ENCODE results near the gene ARHGAP26.

ARHGAP26 gene

GRCh38 chr5:142856269-142856782 is 86.1 kb downstream of the ARHGAP26 start:
- Histone ChIP-seq H3K9ac (ENCODE audit: low read length) (no peak overlapping the region), H3K4me1 (ENCODE audit: control insufficient read depth, insufficient read depth, low read length) (peaks cover 78% of the 10 kb centered on the region), H3K27me3 (ENCODE audit: control insufficient read depth, insufficient read depth, low read length) (no peaks in the 10 kb centered on the region), H3K4me3 (ENCODE audit: low read length) (no peak overlapping the region), H3K9me3 (ENCODE audit: control insufficient read depth, low read length) (no peaks in the 10 kb centered on the region), H3K36me3 (ENCODE audit: control insufficient read depth, insufficient read depth, low read length) (no peaks in the 10 kb centered on the region)

DNA sequence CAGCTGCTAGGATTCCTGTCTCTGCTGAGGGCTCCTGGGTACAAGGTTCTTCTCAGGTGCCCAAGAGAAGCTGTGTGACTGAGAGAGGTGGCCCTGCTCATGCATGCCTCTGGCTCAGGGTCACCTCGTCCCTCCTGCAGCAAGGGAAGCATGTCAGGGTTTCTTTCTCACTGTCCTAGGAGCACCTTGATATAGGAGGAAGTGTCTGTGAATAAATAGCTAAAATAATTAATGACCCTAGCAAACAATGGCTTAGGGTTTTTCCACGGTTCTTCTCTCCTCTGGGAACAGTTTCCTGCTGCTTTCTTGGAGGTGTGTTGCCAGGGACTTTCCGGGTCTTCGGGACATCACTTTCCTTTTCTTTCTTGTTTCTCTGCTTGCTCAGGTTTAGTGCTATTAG is 87.2 kb downstream of the ARHGAP26 start:
- Histone ChIP-seq H3K4me3 (ENCODE audit: low read length) (no peak overlapping the region), H3K9ac (ENCODE audit: low read length) (peak overlapping the region; percentile 42), H3K4me1 (ENCODE audit: control insufficient read depth, insufficient read depth, low read length) (peaks cover 74% of the 10 kb centered on the region), H3K27me3 (ENCODE audit: control insufficient read depth, insufficient read depth, low read length) (no peaks in the 10 kb centered on the region), H3K36me3 (ENCODE audit: control insufficient read depth, insufficient read depth, low read length) (no peaks in the 10 kb centered on the region), H3K9me3 (ENCODE audit: control insufficient read depth, low read length) (no peaks in the 10 kb centered on the region)

DNA sequence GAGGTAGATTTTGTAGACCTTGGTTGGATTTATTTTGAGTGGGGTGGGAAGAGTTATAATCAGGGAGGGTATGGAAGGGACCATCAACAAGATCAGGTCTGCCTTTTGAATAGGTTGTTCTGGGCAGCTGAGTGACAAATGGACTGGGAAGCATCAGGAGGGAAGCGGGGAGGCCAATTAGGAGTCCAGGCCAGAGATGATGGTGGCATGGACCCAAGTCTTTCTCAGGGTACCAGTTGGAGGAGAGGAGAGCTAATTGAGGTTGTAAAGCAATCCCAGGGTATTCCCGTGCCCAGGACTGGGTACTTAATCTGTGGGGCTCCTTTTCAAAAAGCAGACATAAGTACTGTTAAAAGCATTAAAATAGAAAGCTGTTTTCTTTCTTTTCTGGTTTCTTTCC is 88.9 kb downstream of the ARHGAP26 start:
- H3K4me3 ChIP-seq (ENCODE audit: low read length), result no peak overlapping the region
- H3K27me3 ChIP-seq (ENCODE audit: control insufficient read depth, insufficient read depth, low read length), result no peaks in the 10 kb centered on the region
- H3K4me1 ChIP-seq (ENCODE audit: control insufficient read depth, insufficient read depth, low read length), result peaks cover 65% of the 10 kb centered on the region
- no peaks in the 10 kb centered on the region for H3K36me3 ChIP-seq (ENCODE audit: control insufficient read depth, insufficient read depth, low read length)
- H3K9ac ChIP-seq (ENCODE audit: low read length), result no peak overlapping the region
- H3K9me3 ChIP-seq (ENCODE audit: control insufficient read depth, low read length), result no peaks in the 10 kb centered on the region

GRCh38 chr5:142860270-142860669 is 90.1 kb downstream of the ARHGAP26 start:
- H3K36me3 ChIP-seq (ENCODE audit: control insufficient read depth, insufficient read depth, low read length), result no peaks in the 10 kb centered on the region
- H3K27me3 ChIP-seq (ENCODE audit: control insufficient read depth, insufficient read depth, low read length), result no peaks in the 10 kb centered on the region
- H3K9ac ChIP-seq (ENCODE audit: low read length), result no peak overlapping the region
- H3K4me1 ChIP-seq (ENCODE audit: control insufficient read depth, insufficient read depth, low read length), result peaks cover 61% of the 10 kb centered on the region
- no peaks in the 10 kb centered on the region for H3K9me3 ChIP-seq (ENCODE audit: control insufficient read depth, low read length)
- H3K4me3 ChIP-seq (ENCODE audit: low read length), result no peak overlapping the region

DNA sequence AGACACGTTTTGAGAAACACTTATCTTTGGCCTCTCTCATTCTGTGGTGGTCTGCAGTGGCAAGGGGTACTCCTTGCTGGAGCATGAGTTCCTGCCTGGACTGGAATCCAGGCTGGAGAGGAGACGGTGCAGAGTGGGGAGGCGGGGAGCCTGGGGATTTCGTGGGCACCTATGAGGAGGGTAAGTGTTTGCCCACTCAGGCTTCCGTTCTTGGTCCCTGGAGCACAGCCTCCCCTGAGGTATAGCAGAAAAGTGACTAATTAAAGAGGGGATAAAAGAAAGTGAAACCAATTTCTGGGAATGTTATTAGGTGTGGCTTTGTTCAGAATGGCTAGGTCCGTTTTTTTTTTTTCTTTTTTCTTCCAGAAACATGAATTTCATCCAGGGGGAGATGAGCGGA is 90.8 kb downstream of the ARHGAP26 start:
- H3K36me3 ChIP-seq (ENCODE audit: control insufficient read depth, insufficient read depth, low read length), result no peaks in the 10 kb centered on the region
- no peak overlapping the region for H3K9ac ChIP-seq (ENCODE audit: low read length)
- H3K9me3 ChIP-seq (ENCODE audit: control insufficient read depth, low read length), result no peaks in the 10 kb centered on the region
- no peak overlapping the region for H3K4me3 ChIP-seq (ENCODE audit: low read length)
- peaks cover 61% of the 10 kb centered on the region for H3K4me1 ChIP-seq (ENCODE audit: control insufficient read depth, insufficient read depth, low read length)
- H3K27me3 ChIP-seq (ENCODE audit: control insufficient read depth, insufficient read depth, low read length), result no peaks in the 10 kb centered on the region

DNA sequence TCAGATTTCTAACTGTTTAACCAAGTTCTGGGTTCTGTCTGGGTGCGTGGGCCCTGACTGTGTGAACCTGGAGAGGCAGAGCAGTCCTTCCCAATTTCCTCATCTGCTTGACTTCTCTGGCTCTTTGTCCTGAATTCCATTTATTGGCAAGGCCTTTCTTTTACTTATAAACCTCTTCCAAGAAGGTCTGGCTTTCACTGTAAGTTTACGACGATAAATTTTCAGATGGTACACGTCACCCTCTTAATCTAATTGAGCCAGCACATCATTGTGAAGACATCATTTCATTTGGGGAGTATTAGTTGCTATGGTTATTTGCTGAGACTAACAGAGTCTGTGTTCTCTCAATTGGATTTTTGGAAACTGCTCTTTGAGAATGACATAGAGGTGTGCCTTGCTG is 92.4 kb downstream of the ARHGAP26 start:
- Histone ChIP-seq H3K9me3 (ENCODE audit: control insufficient read depth, low read length) (no peaks in the 10 kb centered on the region), H3K9ac (ENCODE audit: low read length) (no peak overlapping the region), H3K4me3 (ENCODE audit: low read length) (no peak overlapping the region), H3K27me3 (ENCODE audit: control insufficient read depth, insufficient read depth, low read length) (no peaks in the 10 kb centered on the region), H3K4me1 (ENCODE audit: control insufficient read depth, insufficient read depth, low read length) (peaks cover 62% of the 10 kb centered on the region), H3K36me3 (ENCODE audit: control insufficient read depth, insufficient read depth, low read length) (no peaks in the 10 kb centered on the region)

DNA sequence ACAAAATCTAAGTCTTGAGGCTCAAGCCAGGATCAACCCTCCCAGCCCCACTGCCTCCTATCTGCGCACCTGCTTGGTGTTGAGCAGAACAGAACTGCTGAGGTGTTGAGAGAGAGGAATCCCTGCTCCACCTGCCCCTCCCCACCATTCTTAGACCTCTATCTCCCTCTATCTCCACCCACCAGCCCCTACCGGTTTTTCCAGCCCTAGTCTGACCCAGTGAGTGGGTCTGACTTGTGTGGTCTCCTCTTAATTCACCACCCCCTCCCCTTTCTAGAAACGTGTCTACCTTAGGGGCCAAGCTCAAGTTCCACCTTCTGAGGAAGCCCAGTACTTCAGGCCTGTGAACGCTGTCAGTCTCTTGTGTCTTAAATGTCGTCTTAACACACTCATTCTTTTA is 93.7 kb downstream of the ARHGAP26 start:
- no peaks in the 10 kb centered on the region for H3K9me3 ChIP-seq (ENCODE audit: control insufficient read depth, low read length)
- H3K4me3 ChIP-seq (ENCODE audit: low read length), result no peak overlapping the region
- peaks cover 62% of the 10 kb centered on the region for H3K4me1 ChIP-seq (ENCODE audit: control insufficient read depth, insufficient read depth, low read length)
- H3K9ac ChIP-seq (ENCODE audit: low read length), result no peak overlapping the region
- no peaks in the 10 kb centered on the region for H3K27me3 ChIP-seq (ENCODE audit: control insufficient read depth, insufficient read depth, low read length)
- no peaks in the 10 kb centered on the region for H3K36me3 ChIP-seq (ENCODE audit: control insufficient read depth, insufficient read depth, low read length)

DNA sequence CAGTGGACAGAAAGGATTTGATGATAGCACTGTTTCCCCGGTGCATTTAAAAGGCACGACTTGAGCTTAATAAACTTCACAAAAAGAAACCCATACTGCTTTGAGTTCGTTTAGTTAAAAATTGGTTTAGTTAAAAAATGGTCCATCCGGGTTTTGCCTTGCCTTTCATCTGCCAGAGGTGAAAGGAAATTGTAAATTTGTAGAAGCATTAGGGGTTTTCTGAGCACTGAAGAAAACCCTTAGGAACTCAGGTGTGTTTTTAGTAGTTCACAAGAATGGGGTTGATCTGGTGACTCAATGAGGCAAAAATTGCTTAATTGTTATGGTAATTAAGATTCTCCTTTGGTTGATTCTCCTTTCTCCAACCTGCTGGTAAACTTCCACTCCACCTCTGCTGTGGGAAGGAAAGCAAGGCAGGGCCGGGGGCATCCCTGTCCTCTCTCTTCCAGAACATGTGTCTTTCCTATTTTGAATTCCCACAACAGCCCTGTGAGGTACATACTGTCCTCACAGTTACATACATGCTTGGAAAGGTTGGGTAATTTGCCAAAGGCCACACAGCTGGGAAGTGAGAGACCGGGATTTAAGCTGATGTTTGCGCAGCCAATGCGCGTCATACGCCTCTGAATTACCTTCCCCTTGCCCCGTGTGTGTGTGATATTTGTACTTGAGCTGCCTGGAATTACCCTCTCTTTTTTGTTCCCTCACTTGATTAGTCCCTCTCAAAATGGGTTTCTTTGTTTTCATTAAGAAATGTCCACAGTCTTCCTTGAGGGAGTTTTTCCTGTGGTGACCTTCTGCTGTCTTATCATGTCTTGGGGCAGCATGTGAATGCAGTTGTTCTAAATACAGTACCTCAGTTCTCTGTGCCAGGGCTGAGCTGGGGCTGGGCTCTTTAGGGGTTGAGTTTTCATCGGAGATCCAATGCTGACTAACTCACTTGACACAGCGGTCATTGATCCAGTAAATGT is 94.4 kb downstream of the ARHGAP26 start:
- no peak overlapping the region for H3K4me3 ChIP-seq (ENCODE audit: low read length)
- peaks cover 64% of the 10 kb centered on the region for H3K4me1 ChIP-seq (ENCODE audit: control insufficient read depth, insufficient read depth, low read length)
- no peaks in the 10 kb centered on the region for H3K36me3 ChIP-seq (ENCODE audit: control insufficient read depth, insufficient read depth, low read length)
- H3K27me3 ChIP-seq (ENCODE audit: control insufficient read depth, insufficient read depth, low read length), result no peaks in the 10 kb centered on the region
- no peaks in the 10 kb centered on the region for H3K9me3 ChIP-seq (ENCODE audit: control insufficient read depth, low read length)
- H3K9ac ChIP-seq (ENCODE audit: low read length), result peak overlapping the region; percentile 5

GRCh38 chr5:142865631-142866030 is 95.5 kb downstream of the ARHGAP26 start:
- H3K4me1 ChIP-seq (ENCODE audit: control insufficient read depth, insufficient read depth, low read length), result peaks cover 66% of the 10 kb centered on the region

DNA sequence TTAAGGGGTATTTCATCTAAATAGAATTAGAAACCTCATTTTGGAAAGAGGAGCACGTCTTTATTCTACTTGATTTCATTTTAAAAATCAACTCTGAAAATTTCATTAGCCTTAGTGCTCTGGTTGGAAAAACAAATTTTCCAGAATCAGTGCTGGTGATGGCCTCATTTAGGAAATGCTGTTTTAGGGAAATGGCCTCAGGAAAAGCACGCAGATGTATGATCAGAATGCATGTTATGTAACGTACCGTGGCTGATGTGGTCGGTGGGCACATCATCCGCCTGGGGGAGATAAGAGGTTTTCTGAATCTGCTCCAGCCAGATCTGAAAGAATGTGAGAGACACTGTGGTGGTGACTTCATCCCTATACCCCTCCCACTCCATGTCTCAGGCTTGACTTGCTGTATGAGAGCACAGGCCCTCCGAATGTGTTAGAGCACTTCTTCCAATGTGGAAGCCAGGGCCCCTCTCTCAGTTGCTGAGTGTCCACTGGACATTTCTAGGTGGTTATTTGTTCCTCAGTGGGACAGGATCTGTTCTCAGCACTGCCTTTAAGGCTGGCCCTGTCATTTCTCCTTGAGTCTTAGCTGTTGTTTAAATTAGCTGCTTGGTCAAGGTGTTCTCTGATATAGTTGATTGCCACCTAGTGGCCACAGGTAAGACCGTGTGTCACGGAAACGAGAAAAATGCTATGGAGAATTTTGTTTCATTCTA is 96.5 kb downstream of the ARHGAP26 start:
- no peaks in the 10 kb centered on the region for H3K27me3 ChIP-seq (ENCODE audit: control insufficient read depth, insufficient read depth, low read length)
- no peak overlapping the region for H3K4me3 ChIP-seq (ENCODE audit: low read length)
- no peak overlapping the region for H3K9ac ChIP-seq (ENCODE audit: low read length)
- peaks cover 67% of the 10 kb centered on the region for H3K4me1 ChIP-seq (ENCODE audit: control insufficient read depth, insufficient read depth, low read length)
- no peaks in the 10 kb centered on the region for H3K9me3 ChIP-seq (ENCODE audit: control insufficient read depth, low read length)
- H3K36me3 ChIP-seq (ENCODE audit: control insufficient read depth, insufficient read depth, low read length), result no peaks in the 10 kb centered on the region

More at GRCh38 chr5:142865631-142866030, 95.5 kb downstream of the ARHGAP26 start:
- Histone ChIP-seq H3K27me3 (ENCODE audit: control insufficient read depth, insufficient read depth, low read length) (no peaks in the 10 kb centered on the region), H3K36me3 (ENCODE audit: control insufficient read depth, insufficient read depth, low read length) (no peaks in the 10 kb centered on the region), H3K9ac (ENCODE audit: low read length) (no peak overlapping the region), H3K9me3 (ENCODE audit: control insufficient read depth, low read length) (no peaks in the 10 kb centered on the region), H3K4me3 (ENCODE audit: low read length) (no peak overlapping the region)

GRCh38 chr5:142869886-142870285 is 99.7 kb downstream of the ARHGAP26 start:
- Histone ChIP-seq H3K9me3 (ENCODE audit: control insufficient read depth, low read length) (no peaks in the 10 kb centered on the region), H3K4me1 (ENCODE audit: control insufficient read depth, insufficient read depth, low read length) (peaks cover 81% of the 10 kb centered on the region), H3K36me3 (ENCODE audit: control insufficient read depth, insufficient read depth, low read length) (no peaks in the 10 kb centered on the region), H3K9ac (ENCODE audit: low read length) (peak overlapping the region; percentile 19), H3K4me3 (ENCODE audit: low read length) (no peak overlapping the region), H3K27me3 (ENCODE audit: control insufficient read depth, insufficient read depth, low read length) (no peaks in the 10 kb centered on the region)
